OCI-LY1 (cell line): ENCODE data around the gene CERS6.

Experiments used
- H2AFZ ChIP-seq: fragments of 200-600 bp; sonication (generic), shearing (Covaris generic); 2 replicates; pipeline ENCODE4 v1.6.0; 2014; ENCODE audit warnings: antibody characterized with exemption, mild to moderate bottlenecking, low read length
- H3F3A ChIP-seq: fragments of 200-600 bp; sonication (generic), shearing (Covaris generic); 2 replicates; pipeline ENCODE4 v1.6.0; 2014; ENCODE audit warnings: mild to moderate bottlenecking, antibody characterized with exemption, low read length, moderate library complexity; ENCODE audit not compliant: insufficient read depth
- H3K27ac ChIP-seq: fragments of 200-600 bp; sonication (generic); 2 replicates; pipeline ENCODE4 v1.5.1; 2014; ENCODE audit warnings: low read length, mixed run types, mild to moderate bottlenecking, low read depth; ENCODE audit not compliant: poor library complexity, severe bottlenecking
- H3K27me3 ChIP-seq: fragments of 200-600 bp; sonication (generic); 2 replicates; pipeline ENCODE4 v1.6.0; 2014; ENCODE audit warnings: antibody characterized with exemption, mild to moderate bottlenecking, low read length, moderate library complexity; ENCODE audit not compliant: insufficient read depth
- H3K36me3 ChIP-seq: fragments of 200-600 bp; sonication (generic); 2 replicates; pipeline ENCODE4 v1.6.1; 2014; ENCODE audit warnings: mild to moderate bottlenecking, antibody characterized with exemption, low read length, moderate library complexity, mixed read lengths; ENCODE audit not compliant: insufficient read depth
- H3K4me1 ChIP-seq: fragments of 200-600 bp; sonication (generic); 2 replicates; pipeline ENCODE4 v1.5.1; 2014; ENCODE audit warnings: mild to moderate bottlenecking, low read length, moderate library complexity; ENCODE audit not compliant: insufficient read depth, severe bottlenecking
- H3K4me2 ChIP-seq: fragments of 200-600 bp; sonication (generic), shearing (Covaris generic); 2 replicates; pipeline ENCODE4 v1.6.1; 2014; ENCODE audit warnings: low read length
- H3K4me3 ChIP-seq: fragments of 200-600 bp; sonication (generic); 2 replicates; pipeline ENCODE4 v1.5.1; 2014; ENCODE audit warnings: low read length, low read depth, mild to moderate bottlenecking, mixed read lengths; ENCODE audit not compliant: poor library complexity, severe bottlenecking
- H3K79me2 ChIP-seq: fragments of 200-600 bp; shearing (Covaris generic); 2 replicates; pipeline ENCODE4 v1.6.1; 2016; ENCODE audit warnings: mixed run types, low read length, mixed read lengths; ENCODE audit not compliant: insufficient read depth
- H3K9ac ChIP-seq: fragments of 200-600 bp; sonication (generic), shearing (Covaris generic); 2 replicates; pipeline ENCODE4 v1.6.1; 2014; ENCODE audit warnings: mild to moderate bottlenecking, low read length, mixed read lengths
- H3K9me2 ChIP-seq: fragments of 200-600 bp; sonication (generic), shearing (Covaris generic); 2 replicates; pipeline ENCODE4 v1.6.1; 2014; ENCODE audit warnings: low read depth, mild to moderate bottlenecking, low read length, mixed read lengths
- H3K9me3 ChIP-seq: fragments of 200-600 bp; shearing (Covaris generic); 2 replicates; pipeline ENCODE4 v1.6.1; 2014; ENCODE audit warnings: low read length, mixed read lengths
- H4K20me1 ChIP-seq: fragments of 200-600 bp; sonication (generic), shearing (Covaris generic); 2 replicates; pipeline ENCODE4 v1.6.0; 2016; ENCODE audit warnings: mild to moderate bottlenecking, low read length; ENCODE audit not compliant: insufficient read depth
- CTCF ChIP-seq: fragments of 200-600 bp; sonication (generic), shearing (Covaris generic); IDR thresholded peaks from 2 replicates; pipeline ENCODE4 v1.5.1; 2017; ENCODE audit warnings: mild to moderate bottlenecking, antibody characterized with exemption, low read length, moderate library complexity, mixed read lengths
- EZH2 ChIP-seq: fragments of 200-600 bp; sonication (generic), shearing (Covaris generic); IDR thresholded peaks from 2 replicates; pipeline ENCODE4 v1.8.0; 2017; ENCODE audit warnings: borderline replicate concordance, mixed run types, mild to moderate bottlenecking, antibody characterized with exemption, low read length, moderate library complexity, mixed read lengths

The CERS6 gene

GRCh38 chr2:168660870-168661862 lies 205.1 kb downstream of the CERS6 start:
- H3K4me3 ChIP-seq: no peak overlapping the region

GRCh38 chr2:168661863-168662256 lies 205.8 kb downstream of the CERS6 start:
- H3K4me2 ChIP-seq: no peak overlapping the region
- H3K4me1 ChIP-seq: no peaks in the 10 kb centered on the region
- TF ChIP-seq EZH2 (no peak), CTCF (no peak)
- H3K9me3 ChIP-seq: no peaks in the 10 kb centered on the region
- no peaks in the 10 kb centered on the region for H4K20me1 ChIP-seq
- H2AFZ ChIP-seq: no peak overlapping the region
- H3K9ac ChIP-seq: no peak overlapping the region
- H3K36me3 ChIP-seq: no peaks in the 10 kb centered on the region
- H3K27me3 ChIP-seq: no peaks in the 10 kb centered on the region
- no peaks in the 10 kb centered on the region for H3K9me2 ChIP-seq
- no peaks in the 10 kb centered on the region for H3F3A ChIP-seq
- H3K27ac ChIP-seq: no peak overlapping the region
- no peaks in the 10 kb centered on the region for H3K79me2 ChIP-seq
- no peak overlapping the region for H3K4me3 ChIP-seq

More at GRCh38 chr2:168660870-168661862, 205.1 kb downstream of the CERS6 start:
- no peaks in the 10 kb centered on the region for H3F3A ChIP-seq
- no peaks in the 10 kb centered on the region for H3K9me3 ChIP-seq
- no peaks in the 10 kb centered on the region for H3K36me3 ChIP-seq
- H3K27ac ChIP-seq: no peak overlapping the region
- H3K4me1 ChIP-seq: no peaks in the 10 kb centered on the region
- H3K4me2 ChIP-seq: no peak overlapping the region
- no peak overlapping the region for H3K9ac ChIP-seq
- H4K20me1 ChIP-seq: no peaks in the 10 kb centered on the region
- no peaks in the 10 kb centered on the region for H3K79me2 ChIP-seq
- H3K9me2 ChIP-seq: no peaks in the 10 kb centered on the region
- no peak for TF ChIP-seq EZH2
- no peak for TF ChIP-seq CTCF
- H3K27me3 ChIP-seq: no peaks in the 10 kb centered on the region
- H2AFZ ChIP-seq: no peak overlapping the region

- H3K9ac ChIP-seq: no peak overlapping the region
These were observed 206.7 kb downstream of the CERS6 start for GRCh38 chr2:168662651-168663208.

More at GRCh38 chr2:168662651-168663208, 206.7 kb downstream of the CERS6 start:
- Histone ChIP-seq H2AFZ (no peak overlapping the region), H4K20me1 (no peaks in the 10 kb centered on the region), H3K79me2 (no peaks in the 10 kb centered on the region), H3K36me3 (no peaks in the 10 kb centered on the region), H3K4me1 (no peaks in the 10 kb centered on the region), H3F3A (no peaks in the 10 kb centered on the region), H3K4me3 (no peak overlapping the region), H3K27ac (no peak overlapping the region), H3K27me3 (no peaks in the 10 kb centered on the region), H3K9me2 (no peaks in the 10 kb centered on the region), H3K9me3 (no peaks in the 10 kb centered on the region), H3K4me2 (no peak overlapping the region)
- TF ChIP-seq EZH2 (no peak), CTCF (no peak)
